HG02798 (cell line): ENCODE results near the gene IL1R2.
"Not testable (repeated sequence)": the region's sequence is repeated elsewhere in the genome, so short reads cannot be mapped to it uniquely, and the experiment has no call there.

Experiments
- ATAC-seq: cut with Tn5 transposase; IDR thresholded peaks from one replicate; pipeline ENCODE4 v1.9.1; 2021; ENCODE audit warnings: mild to moderate bottlenecking; ENCODE audit not compliant: unreplicated experiment, poor library complexity

Gene IL1R2

GRCh38 chr2:101998556-101998895 is 6.8 kb downstream of the IL1R2 start:
- ATAC-seq = no peak

- ATAC-seq = peak; percentile 41
These were observed 7.4 kb downstream of the IL1R2 start for GRCh38 chr2:101998896-101999789.

- ATAC-seq = no peak
These were observed 8.3 kb downstream of the IL1R2 start for GRCh38 chr2:102000012-102000411.

GRCh38 chr2:102000813-102001766 is 9.3 kb downstream of the IL1R2 start:
- ATAC-seq = no peak

GRCh38 chr2:102001767-102002142 is 10.0 kb downstream of the IL1R2 start:
- ATAC-seq = no peak

- ATAC-seq = no peak
These were observed 10.5 kb downstream of the IL1R2 start for GRCh38 chr2:102002228-102002627.

- ATAC-seq = not testable (repeated sequence)
These were observed 11.1 kb downstream of the IL1R2 start for GRCh38 chr2:102002909-102003308.

- no peak for ATAC-seq
These were observed 11.9 kb downstream of the IL1R2 start for GRCh38 chr2:102003696-102004095.

GRCh38 chr2:102004581-102004980 is 12.8 kb downstream of the IL1R2 start:
- no peak for ATAC-seq

GRCh38 chr2:102005449-102005848 is 13.7 kb downstream of the IL1R2 start:
- no peak for ATAC-seq

- ATAC-seq = peak; percentile 71
These were observed 14.5 kb downstream of the IL1R2 start for GRCh38 chr2:102005989-102006885.

- ATAC-seq = no peak
These were observed 15.1 kb downstream of the IL1R2 start for GRCh38 chr2:102006886-102007278.

GRCh38 chr2:102008490-102008889 is 16.7 kb downstream of the IL1R2 start:
- ATAC-seq = no peak

- ATAC-seq = no peak
These were observed 17.8 kb downstream of the IL1R2 start for GRCh38 chr2:102009557-102009956.

- no peak for ATAC-seq
These were observed 19.1 kb downstream of the IL1R2 start for GRCh38 chr2:102010902-102011301.

GRCh38 chr2:102012061-102012614 is 20.4 kb downstream of the IL1R2 start:
- ATAC-seq = no peak

- no peak for ATAC-seq
These were observed 21.7 kb downstream of the IL1R2 start for GRCh38 chr2:102013206-102014040.

GRCh38 chr2:102014041-102014345 is 22.2 kb downstream of the IL1R2 start:
- no peak for ATAC-seq

GRCh38 chr2:102015399-102015798 is 23.6 kb downstream of the IL1R2 start:
- no peak for ATAC-seq
